SH-SY5Y (cell line): ENCODE results near the gene PLOD3.

Experiments used
- GATA2 ChIP-seq: IDR thresholded peaks from 2 replicates; pipeline ENCODE4 v1.6.1; 2011; ENCODE audit warnings: mild to moderate bottlenecking, low read depth, low read length
- GATA3 ChIP-seq: IDR thresholded peaks from 2 replicates; pipeline ENCODE4 v1.6.1; 2011; ENCODE audit warnings: low read depth, mild to moderate bottlenecking, low read length, moderate library complexity

DNA sequence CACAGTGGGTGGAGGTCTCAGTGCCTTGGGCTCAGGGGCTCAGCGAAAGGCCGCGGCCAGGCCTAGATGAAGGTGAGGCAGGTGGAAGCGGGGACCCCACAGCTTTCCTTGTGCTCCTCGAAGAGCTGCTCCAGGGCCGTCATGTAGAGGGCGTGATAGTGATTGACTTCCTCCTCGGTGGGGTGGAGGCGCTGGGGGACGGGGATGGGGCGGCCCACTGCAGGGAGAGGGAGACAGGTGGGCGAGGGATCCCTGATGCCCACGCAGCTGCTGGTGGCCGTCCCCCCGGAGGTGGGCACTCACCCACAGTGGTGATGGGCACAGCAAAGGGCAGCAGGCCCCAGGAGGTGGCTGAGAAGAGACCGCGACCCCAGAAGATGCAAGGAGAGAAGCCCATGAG, 21.5 kb downstream of the PLOD3 start:
- no peak for TF ChIP-seq GATA2
- no peak for TF ChIP-seq GATA3
